Measurements from ENCODE around the gene IMMP2L. TPM values are rescaled to one million over a fixed set of nuclear protein-coding genes. Genes with fewer than 3 reads are reported as not detected.

The IMMP2L gene
- polyA plus RNA-seq, 1 donor (not counting 4 experiments of a cell fraction or from before 2014, with no cell fraction given): 14.1 TPM

GRCh38 chr7:111265394-111265793 is 296.9 kb downstream of the IMMP2L start:
- Histone ChIP-seq H3K4me1 (ENCODE audit: control insufficient read depth, extremely low read depth, insufficient read depth, low read length) (no peaks in the 10 kb centered on the region), H3K27me3 (ENCODE audit: control insufficient read depth, extremely low read depth, insufficient read depth, low read length) (no peaks in the 10 kb centered on the region), H3K9me3 (ENCODE audit: control insufficient read depth, low read depth, low read length) (no peaks in the 10 kb centered on the region), H3K4me2 (ENCODE audit: control insufficient read depth, extremely low read depth, insufficient read depth, low read depth, low read length) (no peak overlapping the region), H3K4me3 (ENCODE audit: control insufficient read depth in 2 of 3, extremely low read depth in 1 of 3, insufficient read depth in 2 of 3, low read depth in 1 of 3, low read length in 3 of 3) (no peak overlapping the region), H3K36me3 (ENCODE audit: control insufficient read depth in 2 of 2, extremely low read depth in 1 of 2, insufficient read depth in 2 of 2, low read length in 2 of 2) (no peaks in the 10 kb centered on the region), H3K79me2 (ENCODE audit: control insufficient read depth, insufficient read depth, low read length) (no peaks in the 10 kb centered on the region), H3K27ac (ENCODE audit: control insufficient read depth, insufficient read depth, low read length) (no peak overlapping the region), H4K20me1 (ENCODE audit: control insufficient read depth, extremely low read depth, insufficient read depth, low read length) (no peaks in the 10 kb centered on the region), H3K9ac (ENCODE audit: control insufficient read depth, extremely low read depth, insufficient read depth, low read length) (no peak overlapping the region), H2AFZ (ENCODE audit: control insufficient read depth, low read length) (no peak overlapping the region), H3K9me1 (ENCODE audit: control insufficient read depth, extremely low read depth, insufficient read depth, low read length) (no peaks in the 10 kb centered on the region)
- TF ChIP-seq EZH2 (IDR thresholded peaks at IDR 0.05; ENCODE audit: low read length): no peak
- no peak for TF ChIP-seq CTCF (optimal IDR thresholded peaks at IDR 0.05 in 1 of 3, IDR thresholded peaks at IDR 0.05 in 1 of 3, conservative IDR thresholded peaks at IDR 0.05 in 1 of 3; ENCODE audit: extremely low read depth in 1 of 3, insufficient read depth in 2 of 3, low read length in 3 of 3)
- dilution Hi-C loops (cut with MboI; ENCODE audit: extremely low pct_ligation_motif_present, low sequenced_read_pairs): no loop called here
- FAIRE-seq: no peak
- DNase-seq (ENCODE audit: low read depth, low spot score): no peak

GRCh38 chr7:111264981-111265380 is 297.3 kb downstream of the IMMP2L start:
- TF ChIP-seq CTCF (optimal IDR thresholded peaks at IDR 0.05 in 1 of 3, IDR thresholded peaks at IDR 0.05 in 1 of 3, conservative IDR thresholded peaks at IDR 0.05 in 1 of 3; ENCODE audit: extremely low read depth in 1 of 3, insufficient read depth in 2 of 3, low read length in 3 of 3): no peak
- no peak for TF ChIP-seq EZH2 (IDR thresholded peaks at IDR 0.05; ENCODE audit: low read length)
- Histone ChIP-seq H3K27ac (ENCODE audit: control insufficient read depth, insufficient read depth, low read length) (no peak overlapping the region), H3K9ac (ENCODE audit: control insufficient read depth, extremely low read depth, insufficient read depth, low read length) (no peak overlapping the region), H3K4me1 (ENCODE audit: control insufficient read depth, extremely low read depth, insufficient read depth, low read length) (no peaks in the 10 kb centered on the region), H3K36me3 (ENCODE audit: control insufficient read depth in 2 of 2, extremely low read depth in 1 of 2, insufficient read depth in 2 of 2, low read length in 2 of 2) (no peaks in the 10 kb centered on the region), H3K4me3 (ENCODE audit: control insufficient read depth in 2 of 3, extremely low read depth in 1 of 3, insufficient read depth in 2 of 3, low read depth in 1 of 3, low read length in 3 of 3) (no peak overlapping the region), H4K20me1 (ENCODE audit: control insufficient read depth, extremely low read depth, insufficient read depth, low read length) (no peaks in the 10 kb centered on the region), H2AFZ (ENCODE audit: control insufficient read depth, low read length) (no peak overlapping the region), H3K9me1 (ENCODE audit: control insufficient read depth, extremely low read depth, insufficient read depth, low read length) (no peaks in the 10 kb centered on the region), H3K27me3 (ENCODE audit: control insufficient read depth, extremely low read depth, insufficient read depth, low read length) (no peaks in the 10 kb centered on the region), H3K79me2 (ENCODE audit: control insufficient read depth, insufficient read depth, low read length) (no peaks in the 10 kb centered on the region), H3K4me2 (ENCODE audit: control insufficient read depth, extremely low read depth, insufficient read depth, low read depth, low read length) (no peak overlapping the region), H3K9me3 (ENCODE audit: control insufficient read depth, low read depth, low read length) (no peaks in the 10 kb centered on the region)
- dilution Hi-C loops (cut with MboI; ENCODE audit: extremely low pct_ligation_motif_present, low sequenced_read_pairs): no loop called here
- FAIRE-seq (no peak), DNase-seq (ENCODE audit: low read depth, low spot score) (no peak)

Measured in keratinocyte (primary cell).